ENCODE results near the gene PPP1R14C.

PPP1R14C gene

GRCh38 chr6:150143516-150144293 is 861 bp downstream of the PPP1R14C start:
- no peak for DNase-seq (ENCODE audit: low read depth)
- TF ChIP-seq CTCF (IDR thresholded peaks at IDR 0.05; ENCODE audit: control insufficient read depth, insufficient read depth, low read depth, low read length, missing control alignments): no peak
- peak overlapping the region; percentile 55 for H3K4me3 ChIP-seq (ENCODE audit: control insufficient read depth, low read depth, low read length)

GRCh38 chr6:150144294-150144868 is 1.5 kb downstream of the PPP1R14C start:
- peak; percentile 38 for DNase-seq (ENCODE audit: low read depth)
- TF ChIP-seq CTCF (IDR thresholded peaks at IDR 0.05; ENCODE audit: control insufficient read depth, insufficient read depth, low read depth, low read length, missing control alignments): no peak
- peak overlapping the region; percentile 55 for H3K4me3 ChIP-seq (ENCODE audit: control insufficient read depth, low read depth, low read length)

GRCh38 chr6:150145427-150145826 is 2.6 kb downstream of the PPP1R14C start:
- no peak for TF ChIP-seq CTCF (IDR thresholded peaks at IDR 0.05; ENCODE audit: control insufficient read depth, insufficient read depth, low read depth, low read length, missing control alignments)
- DNase-seq (ENCODE audit: low read depth): no peak
- no peak overlapping the region for H3K4me3 ChIP-seq (ENCODE audit: control insufficient read depth, low read depth, low read length)

GRCh38 chr6:150145830-150146229 is 3.0 kb downstream of the PPP1R14C start:
- no peak for DNase-seq (ENCODE audit: low read depth)
- no peak for TF ChIP-seq CTCF (IDR thresholded peaks at IDR 0.05; ENCODE audit: control insufficient read depth, insufficient read depth, low read depth, low read length, missing control alignments)
- H3K4me3 ChIP-seq (ENCODE audit: control insufficient read depth, low read depth, low read length): no peak overlapping the region

- no peak for DNase-seq (ENCODE audit: low read depth)
- TF ChIP-seq CTCF (IDR thresholded peaks at IDR 0.05; ENCODE audit: control insufficient read depth, insufficient read depth, low read depth, low read length, missing control alignments): no peak
- no peak overlapping the region for H3K4me3 ChIP-seq (ENCODE audit: control insufficient read depth, low read depth, low read length)
Measured at GRCh38 chr6:150146436-150146835, 3.6 kb downstream of the PPP1R14C start.

GRCh38 chr6:150149146-150149545 is 6.3 kb downstream of the PPP1R14C start:
- H3K4me3 ChIP-seq (ENCODE audit: control insufficient read depth, low read depth, low read length): no peak overlapping the region
- no peak for DNase-seq (ENCODE audit: low read depth)
- TF ChIP-seq CTCF (IDR thresholded peaks at IDR 0.05; ENCODE audit: control insufficient read depth, insufficient read depth, low read depth, low read length, missing control alignments): no peak
